H1 (cell line): ENCODE measurements around the gene UMODL1. TPM values are rescaled to one million over a fixed set of nuclear protein-coding genes. Genes with fewer than 3 reads are reported as not detected.

ENCODE experiments used
- CTCF ChIP-seq, 3 experiments: IDR thresholded peaks; 1 replicate in 2 of 3; 2 replicates in 1 of 3; pipeline versions ENCODE4 v1.5.1 to v1.6.1; 2011; ENCODE audit warnings: low read length in 3 of 3, mild to moderate bottlenecking in 3 of 3, inconsistent platforms in 2 of 3, low read depth in 1 of 3, moderate library complexity in 1 of 3; ENCODE audit not compliant: insufficient read depth in 1 of 3; ENCODE audit errors: control extremely low read depth in 1 of 3
- EGR1 ChIP-seq: IDR thresholded peaks from 2 replicates; pipeline ENCODE4 v1.6.1; 2011; ENCODE audit warnings: low read depth, low read length, borderline replicate concordance
- KDM4A ChIP-seq: IDR thresholded peaks from one replicate; pipeline ENCODE4 v1.7.1; 2012; ENCODE audit warnings: low read depth, mild to moderate bottlenecking, moderate library complexity, low read length, inconsistent platforms; ENCODE audit not compliant: severe bottlenecking
- KDM5A ChIP-seq: fragments of 200-600 bp; IDR thresholded peaks from 2 replicates; pipeline ENCODE4 v1.7.1; 2012; ENCODE audit warnings: mild to moderate bottlenecking, low read length, inconsistent platforms, mixed read lengths
- SP2 ChIP-seq: IDR thresholded peaks from 2 replicates; pipeline ENCODE4 v1.6.1; 2012; ENCODE audit warnings: mild to moderate bottlenecking, low read length, inconsistent platforms
- TAF7 ChIP-seq: optimal IDR thresholded peaks from 2 replicates; pipeline ENCODE3; 2011; ENCODE audit warnings: low read depth, mild to moderate bottlenecking, inconsistent platforms, low read length, moderate library complexity, borderline replicate concordance
- polyA plus RNA-seq, 7 experiments: library from polyadenylated mRNA; depleted of rRNA in 3 of 7; stranded (reverse) in 5 of 7; unstranded in 2 of 7; fragments of >200 nt in 5 of 7; fragments of 200-250 nt in 2 of 7; gene quantifications; 1 replicate in 5 of 7; 2 replicates in 1 of 7; 4 replicates in 1 of 7; pipeline versions ENCODE4 v1.2.1 to v1.2.3, GENCODE V29; 2011 to 2013; ENCODE audit warnings: missing spikeins in 2 of 7, mixed read lengths in 2 of 7
- total RNA-seq: library from RNA; stranded (reverse); fragmentation: NEBNext Ultra II Directional; extraction: Animal tissue kit (Norgen Biotek cat#: 25700); gene quantifications from 2 replicates; pipeline ENCODE4 v1.2.1, GENCODE V29; 2021

UMODL1 gene
- total and polyA plus RNA-seq, 2 of the 8 experiments (the other 6 are each of a cell fraction or from before 2014, with no cell fraction given) = not detected

DNA sequence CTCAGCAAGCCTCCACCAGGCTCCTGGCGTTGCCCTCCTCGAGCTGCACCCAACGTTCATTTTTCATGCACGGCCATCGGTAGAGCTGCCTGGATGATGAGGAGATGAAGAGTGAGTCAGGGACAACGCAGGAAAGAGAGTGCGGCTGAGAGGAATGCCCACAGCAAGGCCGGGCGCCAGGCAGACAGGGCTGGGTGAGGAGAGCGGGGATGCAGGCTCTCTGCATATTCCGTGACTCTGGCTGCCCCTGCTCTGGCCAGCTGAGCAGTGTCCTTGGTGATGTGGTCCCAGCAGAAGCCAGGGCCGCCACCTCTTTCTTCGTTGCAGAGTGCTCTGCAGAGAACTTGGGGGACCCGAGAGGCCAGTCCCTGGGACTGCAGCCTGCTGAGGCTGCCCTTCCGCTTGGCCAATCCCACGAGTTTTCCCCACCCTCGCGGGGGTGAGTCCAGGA lies 10.8 kb downstream of the UMODL1 start (continued):
- no peak for TF ChIP-seq KDM5A
- TF ChIP-seq KDM4A = no peak
- no peak for TF ChIP-seq CTCF (IDR thresholded peaks at IDR 0.05; ENCODE audit: control extremely low read depth in 1 of 3, insufficient read depth in 1 of 3, low read depth in 1 of 3, low read length in 3 of 3)
- no peak for TF ChIP-seq SP2
- no peak for TF ChIP-seq EGR1
- TF ChIP-seq TAF7 = no peak
